ENCODE data around the gene FBXW7.
"Not testable (repeated sequence)": the region's sequence is repeated elsewhere in the genome, so short reads cannot be mapped to it uniquely, and the experiment has no call there.

The FBXW7 gene, protein sequence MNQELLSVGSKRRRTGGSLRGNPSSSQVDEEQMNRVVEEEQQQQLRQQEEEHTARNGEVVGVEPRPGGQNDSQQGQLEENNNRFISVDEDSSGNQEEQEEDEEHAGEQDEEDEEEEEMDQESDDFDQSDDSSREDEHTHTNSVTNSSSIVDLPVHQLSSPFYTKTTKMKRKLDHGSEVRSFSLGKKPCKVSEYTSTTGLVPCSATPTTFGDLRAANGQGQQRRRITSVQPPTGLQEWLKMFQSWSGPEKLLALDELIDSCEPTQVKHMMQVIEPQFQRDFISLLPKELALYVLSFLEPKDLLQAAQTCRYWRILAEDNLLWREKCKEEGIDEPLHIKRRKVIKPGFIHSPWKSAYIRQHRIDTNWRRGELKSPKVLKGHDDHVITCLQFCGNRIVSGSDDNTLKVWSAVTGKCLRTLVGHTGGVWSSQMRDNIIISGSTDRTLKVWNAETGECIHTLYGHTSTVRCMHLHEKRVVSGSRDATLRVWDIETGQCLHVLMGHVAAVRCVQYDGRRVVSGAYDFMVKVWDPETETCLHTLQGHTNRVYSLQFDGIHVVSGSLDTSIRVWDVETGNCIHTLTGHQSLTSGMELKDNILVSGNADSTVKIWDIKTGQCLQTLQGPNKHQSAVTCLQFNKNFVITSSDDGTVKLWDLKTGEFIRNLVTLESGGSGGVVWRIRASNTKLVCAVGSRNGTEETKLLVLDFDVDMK

DNA sequence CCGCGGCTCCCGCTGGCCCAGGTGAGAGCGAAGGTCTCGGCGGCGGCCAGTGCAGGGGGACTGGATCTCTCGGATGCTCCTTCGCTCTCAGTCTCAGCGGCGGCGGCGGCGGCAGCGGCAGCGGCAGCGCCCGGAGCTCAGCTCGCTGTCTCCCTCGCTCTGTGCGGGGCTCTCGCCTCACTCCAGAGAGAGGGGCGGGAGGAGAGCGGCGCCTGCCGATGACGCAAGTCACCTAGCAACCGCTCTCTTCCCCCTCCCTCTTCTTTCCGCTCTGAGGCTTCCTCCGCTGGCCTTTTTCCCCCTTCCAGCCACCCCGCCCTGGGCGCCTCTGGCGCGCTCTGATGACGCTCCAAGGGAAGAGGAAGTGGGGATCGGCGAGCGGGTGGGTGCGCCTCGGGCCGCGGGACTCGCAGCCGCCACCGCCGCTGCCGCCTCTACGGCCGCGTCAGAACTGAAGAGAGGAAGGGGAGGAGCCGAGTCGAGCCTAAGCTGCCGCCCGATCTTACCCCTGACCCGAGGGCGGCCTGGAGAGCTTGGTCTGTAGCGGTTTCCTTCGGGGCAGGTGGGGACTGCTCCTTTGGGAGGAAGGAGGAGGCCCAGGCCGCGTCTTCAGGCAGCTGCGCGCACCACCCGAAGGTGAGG, at the start of gene FBXW7:
Gene FBXW7 (minus strand): TSS at position 190 of the 642 bp plus-strand sequence. CDS start 124,289 bp downstream, outside the sequence.
- peak; percentile 98 to 99 for DNase-seq

DNA sequence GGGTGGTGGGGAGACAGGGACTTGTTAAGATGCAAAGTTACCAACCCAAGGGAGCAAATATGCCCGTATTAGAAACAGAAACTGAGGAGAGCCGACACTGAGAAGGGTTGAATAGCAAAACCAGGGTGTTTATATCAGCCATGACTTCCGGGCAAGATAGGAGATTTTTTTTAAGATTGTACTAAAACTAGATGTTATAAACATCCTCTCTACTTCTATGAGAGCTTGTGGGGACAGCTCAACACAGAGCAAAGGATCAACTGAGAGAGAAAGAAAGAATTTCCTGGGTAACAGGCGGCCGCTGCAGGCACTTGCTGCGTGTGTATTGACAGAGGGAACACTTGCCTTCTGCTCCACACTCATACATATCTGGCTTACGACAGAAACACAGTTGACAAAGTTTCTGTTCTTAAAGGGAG, 49.1 kb upstream of the FBXW7 start:
- no peak for DNase-seq

DNA sequence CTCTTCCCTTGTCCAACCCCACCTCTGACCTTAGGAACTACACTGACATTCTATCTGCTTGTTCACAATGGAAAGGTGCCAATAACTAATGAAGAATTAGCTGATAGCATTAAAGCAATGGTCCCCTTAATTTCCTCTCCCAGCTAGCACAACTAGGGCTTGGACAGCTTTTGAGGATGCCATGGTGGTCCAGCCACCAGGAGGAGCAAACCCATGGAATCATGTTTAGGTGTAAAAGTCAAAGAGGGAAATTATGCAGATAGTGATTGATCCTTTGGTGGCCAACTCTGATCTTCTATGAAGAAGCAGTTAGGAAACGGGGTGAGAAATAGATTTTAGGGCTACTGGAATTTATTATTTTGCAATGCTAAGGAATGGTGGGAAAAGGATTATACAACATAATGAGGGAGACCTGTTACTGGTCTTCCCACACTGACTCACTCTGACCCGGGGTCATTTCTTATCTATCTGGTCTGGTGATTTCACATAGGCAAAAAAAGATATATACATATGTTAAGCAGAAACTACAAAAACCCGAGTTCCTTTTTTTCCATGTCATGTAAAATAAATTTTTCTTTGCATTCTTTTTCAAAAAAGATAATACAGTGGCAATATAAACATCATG, 45.8 kb upstream of the FBXW7 start:
- DNase-seq = no peak

DNA sequence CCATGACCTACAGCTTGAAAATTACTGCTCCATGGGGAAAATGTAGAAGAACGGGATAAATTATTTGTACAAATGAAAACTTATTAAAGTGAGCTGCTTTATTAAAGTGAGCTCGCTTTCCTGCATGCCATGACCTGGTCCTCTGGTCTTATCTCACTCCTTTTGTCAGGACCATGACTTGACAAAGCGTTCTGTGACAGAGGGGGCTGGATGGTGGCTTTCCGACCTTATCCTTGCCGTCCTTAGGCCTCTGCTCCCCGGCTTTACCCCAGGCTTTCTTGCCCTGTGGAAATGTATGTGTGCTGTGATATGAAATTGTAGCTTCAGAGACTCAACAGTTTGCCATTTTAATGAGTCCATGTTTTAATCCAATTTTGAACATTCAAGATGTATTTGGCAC, 44.0 kb upstream of the FBXW7 start:
- DNase-seq = no peak

DNA sequence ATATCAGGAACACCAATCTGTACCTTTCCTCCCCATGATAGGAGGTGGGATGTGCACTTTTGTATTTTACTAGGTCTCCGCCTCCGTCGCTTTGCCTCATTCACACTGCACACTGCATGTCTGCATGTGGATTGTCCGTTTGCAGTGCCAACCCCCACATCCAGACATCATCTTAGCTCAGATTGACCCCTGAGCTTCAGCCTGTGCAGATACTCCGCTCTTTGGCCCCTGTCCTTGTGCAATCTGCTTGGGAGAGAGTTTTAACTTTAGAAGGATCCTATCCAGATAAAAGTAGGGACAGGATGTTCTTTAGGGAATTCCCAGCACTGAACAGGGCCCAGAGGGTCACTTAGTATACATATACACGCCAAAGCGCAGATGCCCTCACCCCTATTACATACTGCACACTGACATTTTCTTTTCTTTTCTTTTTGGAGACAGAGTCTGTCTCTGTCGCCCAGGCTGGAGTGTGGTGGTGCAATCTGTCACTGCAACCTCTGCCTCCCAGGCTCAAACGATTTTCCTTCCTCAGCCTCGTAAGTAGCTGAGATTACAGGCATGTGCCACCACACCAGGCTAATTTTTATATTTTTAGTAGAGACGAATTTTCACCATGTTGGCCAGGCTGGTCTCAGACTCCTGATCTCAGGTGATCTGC, 43.3 kb upstream of the FBXW7 start:
- DNase-seq = no peak

DNA sequence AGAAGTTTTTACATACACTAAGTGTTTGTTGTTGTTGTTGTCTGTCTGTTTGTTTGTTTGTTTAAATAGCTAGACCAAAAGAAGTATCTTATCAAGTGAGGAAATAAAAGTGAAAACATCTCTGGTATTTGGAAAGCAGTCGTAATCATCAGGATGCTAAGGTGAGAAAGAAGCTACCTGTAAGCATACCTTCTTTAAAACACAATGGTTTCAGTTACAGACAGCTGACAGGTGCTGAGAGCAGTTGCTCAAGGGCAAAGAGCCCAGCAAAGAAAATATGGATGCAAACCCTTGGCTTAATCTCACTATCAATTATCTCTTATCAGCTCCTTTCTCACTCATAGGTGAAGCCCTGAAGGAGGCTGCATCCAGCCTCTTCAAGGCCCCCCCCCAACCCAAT, 42.8 kb upstream of the FBXW7 start:
- DNase-seq = no peak

DNA sequence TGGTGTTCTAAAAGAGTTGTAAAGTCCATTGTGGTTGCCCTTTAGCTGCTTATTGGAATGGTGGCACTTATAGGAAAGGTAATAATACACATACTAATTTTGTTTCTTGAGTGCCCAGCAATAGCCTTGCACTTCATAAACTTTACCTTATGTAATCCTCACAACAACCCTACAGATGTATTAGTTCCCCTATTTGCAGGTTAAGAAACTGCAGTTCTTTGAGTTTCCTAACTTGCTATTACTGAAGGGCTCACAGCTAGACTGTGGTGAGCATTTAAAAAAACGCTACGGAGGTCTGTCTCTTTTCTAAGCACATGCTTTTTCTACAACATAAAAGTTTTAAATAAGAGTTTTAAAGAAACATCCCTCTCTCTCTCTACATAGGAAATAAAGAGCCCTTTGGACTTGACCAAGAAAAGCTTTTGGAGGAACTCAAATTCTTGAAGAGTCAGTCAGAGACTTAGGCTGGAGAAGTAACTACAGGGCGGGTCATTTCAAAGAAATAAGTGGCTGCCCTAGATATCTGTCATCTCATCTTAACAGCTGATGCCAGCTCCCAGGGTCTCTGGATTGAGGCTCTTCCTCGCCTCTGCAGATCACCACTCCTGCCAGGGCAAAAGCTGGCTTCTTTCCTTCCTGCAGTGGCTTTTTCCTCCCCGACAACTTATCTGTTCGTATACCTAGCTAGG, 42.0 kb upstream of the FBXW7 start:
- DNase-seq = no peak

DNA sequence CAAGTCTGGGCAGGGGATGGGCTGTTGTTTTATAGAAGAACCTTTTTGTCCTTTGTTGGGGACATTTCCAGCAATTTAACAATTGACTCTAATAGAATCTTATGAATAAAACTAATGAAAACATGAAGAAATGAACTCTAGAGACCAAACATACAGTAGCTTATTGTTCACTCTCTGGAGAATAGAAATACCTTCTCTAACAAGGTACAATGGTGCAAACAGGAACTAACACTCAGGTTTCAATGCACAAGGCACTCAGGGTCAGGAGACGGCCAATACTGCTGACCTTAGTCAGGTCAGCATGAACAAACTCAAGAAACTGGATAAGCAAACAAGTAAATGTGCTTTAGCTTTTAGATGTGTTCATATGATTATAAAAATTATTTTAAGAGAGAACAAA, 39.6 kb upstream of the FBXW7 start:
- DNase-seq = no peak

DNA sequence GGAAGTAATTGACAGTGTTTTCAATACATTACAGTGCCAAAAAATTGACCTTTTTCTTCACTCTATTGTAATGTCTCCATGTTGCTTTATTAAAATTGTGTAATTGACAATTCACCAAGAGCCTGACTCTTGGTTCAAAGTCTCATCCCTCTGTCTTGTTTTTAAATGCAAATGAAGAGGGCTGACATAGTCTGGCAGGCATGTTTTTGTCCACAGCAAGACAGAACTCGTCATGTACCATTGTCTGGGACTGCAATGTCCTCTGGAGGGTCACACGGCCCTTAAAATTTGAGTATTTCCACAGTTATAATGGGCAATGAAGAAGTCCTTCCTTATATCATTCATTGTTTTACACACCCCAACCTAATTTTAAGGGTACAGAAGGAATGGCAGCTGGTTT, 38.0 kb upstream of the FBXW7 start:
- peak in 1 of 2 experiments; percentile 32 for DNase-seq

DNA sequence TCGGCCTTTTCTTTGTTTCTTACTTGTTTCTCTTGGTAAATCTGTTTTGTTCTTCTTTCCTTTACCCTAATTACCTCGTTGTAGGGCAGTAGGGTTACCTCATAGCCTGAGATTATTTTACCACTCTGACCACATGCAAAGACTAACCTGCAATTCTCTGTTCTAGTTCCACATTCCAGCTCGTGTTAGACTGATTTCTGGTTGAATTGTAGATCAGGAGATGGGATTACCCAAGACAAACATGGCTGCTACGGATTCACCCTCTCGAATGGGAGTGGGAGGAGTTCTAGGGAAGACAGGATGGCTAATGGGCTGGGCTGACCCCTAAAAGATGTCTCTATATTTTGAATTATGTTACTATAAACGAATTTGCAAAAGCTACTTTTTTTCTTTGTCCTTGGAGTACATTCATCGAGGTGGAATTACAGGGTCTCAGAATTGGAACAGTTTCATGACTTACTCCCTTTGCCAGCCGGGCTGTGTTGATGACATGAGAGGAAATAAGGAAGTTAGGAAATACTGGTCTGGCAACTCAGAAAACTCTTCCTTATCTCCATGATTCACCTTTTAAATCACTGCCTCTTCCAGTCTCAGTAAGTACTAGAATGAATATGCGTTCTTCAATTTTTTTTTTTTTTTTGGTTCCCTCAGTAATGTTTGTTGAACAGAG, 36.7 kb upstream of the FBXW7 start:
- DNase-seq = no peak

DNA sequence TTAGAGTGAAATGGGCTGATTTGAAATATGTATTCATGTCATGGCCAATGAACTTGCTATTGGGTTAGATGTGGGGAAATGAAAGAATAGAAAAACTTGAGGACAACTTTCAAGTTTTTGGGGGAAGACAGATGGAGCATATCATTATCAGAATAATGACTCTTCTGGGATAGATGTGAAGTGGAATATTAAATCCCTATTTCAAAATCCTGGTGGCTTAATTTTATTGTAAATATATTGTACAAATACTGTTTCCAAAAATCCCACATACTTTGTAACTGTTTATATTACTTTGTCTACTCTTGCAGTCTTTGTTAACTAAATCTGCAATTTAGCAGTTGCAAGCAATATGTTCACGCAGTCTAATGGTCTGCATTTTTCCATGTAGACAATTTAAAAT, 35.9 kb upstream of the FBXW7 start:
- no peak for DNase-seq

DNA sequence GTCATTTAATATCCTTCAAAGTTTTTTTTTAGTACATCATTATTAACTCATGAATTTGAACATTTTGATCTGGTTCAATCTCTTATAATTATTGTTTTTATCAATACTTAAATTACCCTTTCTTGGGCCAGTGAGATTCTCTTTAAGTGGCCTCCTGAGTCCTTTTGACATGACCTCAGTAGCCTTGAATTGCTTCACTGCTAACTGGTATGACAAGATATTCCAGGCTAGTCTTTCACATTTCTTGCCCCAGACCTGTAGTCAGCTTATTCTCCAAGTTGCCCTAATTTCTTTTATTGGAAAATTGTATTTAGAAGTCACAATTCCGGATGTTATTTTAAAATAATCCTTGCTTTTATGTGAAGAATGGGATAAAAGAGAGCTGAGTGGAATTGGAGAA, 35.4 kb upstream of the FBXW7 start:
- no peak for DNase-seq

DNA sequence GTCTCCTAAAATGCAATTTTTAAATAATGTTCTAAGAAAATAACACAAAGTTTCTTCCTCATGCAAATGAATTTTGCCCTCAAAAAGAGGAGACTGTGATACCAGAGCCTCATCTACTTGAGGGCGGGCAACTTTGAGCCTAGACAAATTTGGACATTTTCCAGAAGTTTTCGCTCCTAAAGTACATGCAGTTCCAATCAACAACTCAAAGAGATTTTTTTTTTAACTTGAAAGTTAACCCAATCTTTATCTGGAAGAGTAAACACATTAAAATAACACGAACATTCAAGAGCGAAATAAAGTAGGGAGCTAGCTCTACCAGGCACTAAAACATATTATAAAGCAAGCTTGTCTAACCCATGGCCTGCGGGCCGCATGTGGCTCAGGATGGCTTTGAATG, 29.4 kb upstream of the FBXW7 start:
- no peak for DNase-seq

DNA sequence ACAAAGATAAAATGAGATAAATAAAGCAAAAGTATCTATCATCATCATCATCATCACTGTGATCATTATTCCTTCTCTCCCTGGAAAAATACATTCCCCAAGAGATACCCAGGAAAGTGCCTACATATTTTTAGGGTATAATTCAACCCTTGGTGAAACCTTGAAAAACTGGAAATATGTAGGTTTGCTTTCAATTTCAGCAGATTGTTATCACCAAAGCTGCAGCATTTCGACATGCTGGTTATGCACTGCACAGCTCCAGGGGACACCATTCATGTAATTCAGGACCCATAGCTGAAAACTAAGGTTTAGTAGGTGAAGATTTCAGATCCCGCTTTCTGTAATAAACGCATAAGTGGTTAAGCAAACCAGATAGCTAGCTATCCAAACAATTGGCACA, 28.4 kb upstream of the FBXW7 start:
- no peak for DNase-seq

DNA sequence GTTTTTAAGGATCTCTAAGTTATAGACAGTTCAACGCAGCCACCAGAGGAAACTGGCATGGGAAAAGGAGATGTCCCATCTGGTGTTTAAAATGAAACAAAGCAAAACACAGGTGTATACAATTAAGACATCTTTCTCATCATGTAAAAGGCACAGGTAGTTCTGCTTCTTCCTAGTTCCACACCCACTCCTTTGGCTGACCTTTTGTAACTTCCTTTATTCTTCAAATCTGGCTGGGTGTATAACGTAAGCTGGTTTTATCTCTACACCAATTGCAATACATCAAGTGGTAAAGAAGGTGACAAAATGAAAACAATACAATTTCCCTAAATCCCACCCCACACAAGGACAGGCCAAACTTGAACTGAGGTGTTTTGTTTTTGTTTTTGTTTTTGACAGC, 27.3 kb upstream of the FBXW7 start:
- DNase-seq = no peak

DNA sequence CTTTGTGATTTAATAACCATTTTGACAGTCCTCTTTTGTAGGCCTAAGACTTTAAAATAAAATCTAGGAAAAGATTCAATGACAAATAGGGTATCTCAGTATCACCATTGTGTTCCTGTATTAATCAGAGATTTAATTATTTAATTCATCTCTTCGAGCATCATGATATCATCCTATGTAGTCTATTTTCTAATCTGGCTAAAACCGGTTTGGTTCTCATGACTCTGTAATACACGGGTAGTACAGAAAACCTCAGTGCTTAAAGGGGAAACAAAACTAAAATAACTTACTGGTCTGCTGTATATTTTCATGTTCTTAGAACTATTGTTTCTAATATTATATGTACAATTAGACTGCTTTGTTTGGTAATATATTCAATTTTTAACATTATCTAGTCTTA, 23.7 kb upstream of the FBXW7 start:
- DNase-seq = no peak

DNA sequence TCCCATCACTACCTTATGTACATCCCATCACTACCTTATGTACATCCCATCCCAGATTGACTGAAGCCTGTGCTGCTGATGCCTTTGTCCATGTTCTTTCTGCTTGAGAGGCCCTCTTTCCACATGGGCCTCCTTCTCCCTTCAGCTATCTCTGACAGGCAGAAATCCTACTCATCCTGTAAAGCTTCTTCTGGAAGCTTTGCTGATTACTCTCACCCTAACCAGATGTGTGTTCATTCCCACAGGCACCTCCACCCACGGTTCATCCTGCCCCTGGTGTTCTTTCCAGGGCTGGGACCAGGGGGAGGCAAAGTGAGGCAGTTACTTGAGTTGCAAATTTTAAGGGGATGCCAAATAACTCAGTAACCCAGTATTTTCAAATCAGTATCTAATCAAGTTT, 22.5 kb upstream of the FBXW7 start:
- DNase-seq = no peak

DNA sequence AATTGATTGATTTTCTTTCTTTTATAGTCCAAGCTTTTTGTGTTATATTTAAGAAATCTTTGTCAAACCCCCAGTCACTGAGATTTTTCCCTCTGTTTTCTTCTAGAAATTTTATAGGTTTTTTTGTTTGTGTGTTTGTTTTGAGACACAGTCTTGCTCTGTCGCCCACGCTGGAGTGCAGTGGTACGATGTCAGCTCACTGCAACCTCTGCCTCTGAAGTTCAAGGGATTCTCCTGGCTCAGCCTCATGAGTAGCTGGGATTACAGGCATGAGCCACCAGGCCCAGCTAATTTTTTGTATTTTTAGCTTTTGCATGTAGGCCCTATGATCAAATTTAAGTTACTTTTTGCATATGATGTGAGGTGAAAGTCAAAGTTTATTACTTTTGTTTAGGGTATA, 20.9 kb upstream of the FBXW7 start:
- no peak for DNase-seq

DNA sequence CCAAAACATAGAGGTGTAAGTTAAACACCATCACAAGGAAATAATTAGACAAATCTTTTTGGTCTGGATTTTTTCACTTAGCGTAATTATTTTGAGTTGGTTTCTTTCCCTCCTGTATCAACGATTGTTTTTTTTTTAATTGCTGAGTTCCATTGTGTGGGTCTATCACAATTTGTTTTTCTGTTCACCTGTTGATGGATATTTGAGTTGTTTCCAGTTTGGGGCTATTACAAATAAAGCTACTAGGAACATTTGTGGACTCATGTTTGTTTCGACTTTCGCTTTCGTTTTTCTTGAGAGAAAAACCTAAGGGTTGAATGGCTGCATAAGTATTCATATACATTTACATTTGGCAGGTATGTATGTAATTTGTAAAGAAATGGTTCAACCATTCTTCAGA, 20.4 kb upstream of the FBXW7 start:
- no peak for DNase-seq

DNA sequence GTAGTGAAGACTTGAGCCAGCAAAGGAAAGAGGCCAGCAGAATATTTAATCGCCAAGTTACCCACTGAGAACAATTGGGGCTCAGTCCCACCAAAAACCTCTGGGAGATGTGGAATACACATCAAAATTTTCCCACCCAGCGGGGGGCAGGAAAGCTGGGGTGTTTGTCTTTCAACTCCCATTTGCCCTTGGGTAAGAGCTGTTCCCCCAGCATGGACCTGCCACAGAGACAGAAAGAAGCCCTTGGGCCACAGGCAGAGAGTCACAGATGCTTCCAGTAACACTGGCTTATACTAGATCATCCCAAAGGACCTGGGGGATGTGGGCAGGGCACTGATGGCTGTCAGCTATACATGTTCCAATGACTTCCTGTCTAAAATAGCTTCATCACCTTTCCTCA, 18.9 kb upstream of the FBXW7 start:
- DNase-seq = no peak

DNA sequence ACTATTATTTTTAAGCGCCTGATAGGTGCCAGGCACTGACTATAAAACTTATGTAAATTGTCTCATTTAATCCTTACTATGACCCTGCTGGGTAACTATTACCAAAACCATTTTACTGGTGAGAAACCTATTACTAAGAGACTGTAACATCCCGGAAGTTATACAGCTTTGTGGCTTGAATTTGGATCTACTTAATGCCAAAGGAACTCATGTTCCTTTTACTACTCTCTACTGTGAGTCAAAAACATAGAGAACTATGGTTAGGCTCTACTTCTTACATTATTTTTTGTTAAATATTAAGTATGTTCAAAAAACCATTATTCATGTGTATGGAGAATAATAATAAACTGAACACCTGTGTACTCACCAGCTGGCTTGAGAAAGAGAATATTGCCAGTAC, 14.8 kb upstream of the FBXW7 start:
- DNase-seq = not testable (repeated sequence)

DNA sequence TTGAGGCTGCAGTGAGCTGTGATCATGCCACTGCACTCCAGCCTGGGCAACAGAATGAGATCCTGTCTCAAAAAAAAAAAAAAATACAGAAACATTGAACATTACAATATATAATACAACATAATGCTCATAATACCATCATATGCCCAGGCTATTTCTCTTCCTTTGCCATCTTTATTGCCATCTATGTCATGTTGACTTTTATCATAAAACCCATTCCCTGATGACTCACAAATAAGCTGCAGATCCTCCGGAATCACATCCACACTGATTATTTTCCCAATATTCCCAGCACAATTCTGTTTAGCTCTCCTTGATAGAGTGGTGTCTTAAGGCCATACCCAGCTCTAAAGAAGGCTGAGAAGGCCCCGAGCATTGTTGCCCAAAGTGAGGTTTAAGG, 9.2 kb upstream of the FBXW7 start:
- DNase-seq = no peak

All from NCI-H526 (cell line).